WTC11 (cell line): ENCODE data around the gene C1orf198.

Source experiments
- CREM ChIP-seq: sonication (generic); formaldehyde crosslinking; IDR thresholded peaks from 2 replicates; pipeline ENCODE4 v1.8.1; 2022; ENCODE audit warnings: mild to moderate bottlenecking, missing genetic modification reagents, moderate library complexity
- KAT7 ChIP-seq: sonication (generic); formaldehyde crosslinking; IDR thresholded peaks from 2 replicates; pipeline ENCODE4 v1.8.1; 2023; ENCODE audit warnings: missing genetic modification reagents, mild to moderate bottlenecking, borderline replicate concordance
- TP53 ChIP-seq: sonication (generic); formaldehyde crosslinking; IDR thresholded peaks from 2 replicates; pipeline ENCODE4 v1.8.1; 2023; ENCODE audit warnings: mild to moderate bottlenecking, missing genetic modification reagents
- TF ChIP-seq, protein P1 (sequence below): fragments of 200-600 bp; IDR thresholded peaks from 2 replicates; pipeline ENCODE4 v1.8.0; 2022; ENCODE audit warnings: antibody characterized with exemption
- TF ChIP-seq, protein P2 (sequence below): sonication (generic); formaldehyde crosslinking; IDR thresholded peaks from 2 replicates; pipeline ENCODE4 v1.8.0; 2022; ENCODE audit warnings: mild to moderate bottlenecking, missing genetic modification reagents
- TF ChIP-seq, protein P3 (sequence below): sonication (generic); formaldehyde crosslinking; IDR thresholded peaks from 2 replicates; pipeline ENCODE4 v1.8.0; 2022; ENCODE audit warnings: mild to moderate bottlenecking, missing genetic modification reagents
- TF ChIP-seq, protein P4 (sequence below): sonication (generic); formaldehyde crosslinking; IDR thresholded peaks from 2 replicates; pipeline ENCODE4 v1.8.0; 2022; ENCODE audit warnings: mild to moderate bottlenecking, missing genetic modification reagents

DNA sequence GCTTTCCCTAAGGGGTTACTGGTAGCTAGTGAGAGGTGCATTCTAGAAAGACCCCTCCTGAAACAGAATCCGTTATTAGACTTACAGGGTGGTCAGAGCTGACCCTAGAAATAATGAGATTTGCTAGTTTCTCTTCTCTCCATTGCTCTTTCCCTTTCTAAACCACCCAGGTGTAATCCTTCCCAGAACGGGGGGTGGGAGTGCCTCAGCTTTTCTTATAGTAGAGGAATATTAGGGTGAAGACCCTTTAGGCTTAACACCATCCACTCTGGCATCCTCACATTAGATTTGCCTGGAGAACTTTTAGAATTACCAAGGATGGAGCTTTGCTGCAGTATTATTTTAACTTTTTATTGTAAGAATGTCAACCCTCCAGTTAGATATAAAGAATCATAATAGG is 71.7 kb downstream of the C1orf198 start:
- TF ChIP-seq, protein P1, sequence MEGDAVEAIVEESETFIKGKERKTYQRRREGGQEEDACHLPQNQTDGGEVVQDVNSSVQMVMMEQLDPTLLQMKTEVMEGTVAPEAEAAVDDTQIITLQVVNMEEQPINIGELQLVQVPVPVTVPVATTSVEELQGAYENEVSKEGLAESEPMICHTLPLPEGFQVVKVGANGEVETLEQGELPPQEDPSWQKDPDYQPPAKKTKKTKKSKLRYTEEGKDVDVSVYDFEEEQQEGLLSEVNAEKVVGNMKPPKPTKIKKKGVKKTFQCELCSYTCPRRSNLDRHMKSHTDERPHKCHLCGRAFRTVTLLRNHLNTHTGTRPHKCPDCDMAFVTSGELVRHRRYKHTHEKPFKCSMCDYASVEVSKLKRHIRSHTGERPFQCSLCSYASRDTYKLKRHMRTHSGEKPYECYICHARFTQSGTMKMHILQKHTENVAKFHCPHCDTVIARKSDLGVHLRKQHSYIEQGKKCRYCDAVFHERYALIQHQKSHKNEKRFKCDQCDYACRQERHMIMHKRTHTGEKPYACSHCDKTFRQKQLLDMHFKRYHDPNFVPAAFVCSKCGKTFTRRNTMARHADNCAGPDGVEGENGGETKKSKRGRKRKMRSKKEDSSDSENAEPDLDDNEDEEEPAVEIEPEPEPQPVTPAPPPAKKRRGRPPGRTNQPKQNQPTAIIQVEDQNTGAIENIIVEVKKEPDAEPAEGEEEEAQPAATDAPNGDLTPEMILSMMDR, result no peak
- TF ChIP-seq, protein P2, sequence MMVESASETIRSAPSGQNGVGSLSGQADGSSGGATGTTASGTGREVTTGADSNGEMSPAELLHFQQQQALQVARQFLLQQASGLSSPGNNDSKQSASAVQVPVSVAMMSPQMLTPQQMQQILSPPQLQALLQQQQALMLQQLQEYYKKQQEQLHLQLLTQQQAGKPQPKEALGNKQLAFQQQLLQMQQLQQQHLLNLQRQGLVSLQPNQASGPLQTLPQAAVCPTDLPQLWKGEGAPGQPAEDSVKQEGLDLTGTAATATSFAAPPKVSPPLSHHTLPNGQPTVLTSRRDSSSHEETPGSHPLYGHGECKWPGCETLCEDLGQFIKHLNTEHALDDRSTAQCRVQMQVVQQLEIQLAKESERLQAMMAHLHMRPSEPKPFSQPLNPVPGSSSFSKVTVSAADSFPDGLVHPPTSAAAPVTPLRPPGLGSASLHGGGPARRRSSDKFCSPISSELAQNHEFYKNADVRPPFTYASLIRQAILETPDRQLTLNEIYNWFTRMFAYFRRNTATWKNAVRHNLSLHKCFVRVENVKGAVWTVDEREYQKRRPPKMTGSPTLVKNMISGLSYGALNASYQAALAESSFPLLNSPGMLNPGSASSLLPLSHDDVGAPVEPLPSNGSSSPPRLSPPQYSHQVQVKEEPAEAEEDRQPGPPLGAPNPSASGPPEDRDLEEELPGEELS (CRISPR knock-in tag), result no peak
- TF ChIP-seq, protein P3, sequence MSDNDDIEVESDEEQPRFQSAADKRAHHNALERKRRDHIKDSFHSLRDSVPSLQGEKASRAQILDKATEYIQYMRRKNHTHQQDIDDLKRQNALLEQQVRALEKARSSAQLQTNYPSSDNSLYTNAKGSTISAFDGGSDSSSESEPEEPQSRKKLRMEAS (CRISPR knock-in tag), result no peak
- TF ChIP-seq CREM (CRISPR knock-in tag) (no peak), KAT7 (CRISPR knock-in tag) (no peak), TP53 (CRISPR knock-in tag) (no peak)
- TF ChIP-seq, protein P4, sequence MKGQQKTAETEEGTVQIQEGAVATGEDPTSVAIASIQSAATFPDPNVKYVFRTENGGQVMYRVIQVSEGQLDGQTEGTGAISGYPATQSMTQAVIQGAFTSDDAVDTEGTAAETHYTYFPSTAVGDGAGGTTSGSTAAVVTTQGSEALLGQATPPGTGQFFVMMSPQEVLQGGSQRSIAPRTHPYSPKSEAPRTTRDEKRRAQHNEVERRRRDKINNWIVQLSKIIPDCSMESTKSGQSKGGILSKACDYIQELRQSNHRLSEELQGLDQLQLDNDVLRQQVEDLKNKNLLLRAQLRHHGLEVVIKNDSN (CRISPR knock-in tag), result no peak
